Left lung (tissue), 10 donors: ENCODE results near the gene UTP3. TPM values are rescaled to one million over a fixed set of nuclear protein-coding genes. Genes with fewer than 3 reads are reported as not detected.

ENCODE experiments used
- ATAC-seq: fragments of 200-7000 bp; cut with Tn5 transposase; one replicate; pipeline ENCODE4 v1.9.1; 2020; ENCODE audit warnings: moderate library complexity
- DNase-seq, 4 donors: peaks; one replicate each; pipeline ENCODE4 v3.0.0-alpha.2; 2013 to 2020
- H3K27ac ChIP-seq, 2 donors: fragments of 200-600 bp; sonication (generic) in 1 of 2; one replicate each; pipeline versions ENCODE4 v1.5.0 to v1.8.0; 2020 to 2021
- H3K27me3 ChIP-seq, 2 donors: fragments of 200-600 bp; sonication (generic) in 1 of 2; one replicate each; pipeline versions ENCODE4 v1.5.0 to v1.8.0; 2020 to 2021
- H3K36me3 ChIP-seq, 2 donors: fragments of 200-600 bp; sonication (generic) in 1 of 2; one replicate each; pipeline versions ENCODE4 v1.5.0 to v1.8.0; 2020 to 2021
- H3K4me1 ChIP-seq, 2 donors: fragments of 200-600 bp; one replicate each; pipeline ENCODE4 v1.8.0; 2021
- H3K4me3 ChIP-seq, 2 donors: fragments of 200-600 bp; sonication (generic) in 1 of 2; one replicate each; pipeline versions ENCODE4 v1.5.0 to v1.8.0; 2020 to 2021; ENCODE audit warnings: mild to moderate bottlenecking in 1 of 2
- H3K9me3 ChIP-seq, 2 donors: fragments of 200-600 bp; sonication (generic) in 1 of 2; one replicate each; pipeline versions ENCODE4 v1.5.0 to v1.8.0; 2020 to 2021
- intact Hi-C, 2 donors: fragments of 100-400 bp; cut with DNase I; formaldehyde crosslinking; loops; one replicate each; pipeline versions ENCODE4 v1.11.2 to v1.14.2; 2022
- polyA plus RNA-seq, 6 donors: library from polyadenylated mRNA; unstranded; fragments of 120-200 nt; gene quantifications; one replicate each; pipeline ENCODE4 v1.2.1, GENCODE V29; 2013; ENCODE audit not compliant: insufficient read length in 6 of 6
- total RNA-seq, 2 donors: library from RNA; stranded (reverse); fragmentation: NEBNext Ultra II Directional; extraction: Animal tissue kit (Norgen Biotek cat#: 25700); gene quantifications; one replicate each; pipeline ENCODE4 v1.2.1, GENCODE V29; 2021
- TF ChIP-seq, protein P1 (sequence below), 2 donors: fragments of 200-600 bp; sonication (generic) in 1 of 2; IDR thresholded peaks; one replicate each; pipeline versions ENCODE4 v1.5.0 to v1.8.0; 2021; ENCODE audit warnings: antibody characterized with exemption in 2 of 2
- donor health status: DM: no; HTN: yes; CAD: no.
- donor health status: DM: no; HTN: no; CAD: no.

UTP3 gene
- total and polyA plus RNA-seq, 8 donors: 21.5 to 36.6 (median 33.8) TPM

DNA sequence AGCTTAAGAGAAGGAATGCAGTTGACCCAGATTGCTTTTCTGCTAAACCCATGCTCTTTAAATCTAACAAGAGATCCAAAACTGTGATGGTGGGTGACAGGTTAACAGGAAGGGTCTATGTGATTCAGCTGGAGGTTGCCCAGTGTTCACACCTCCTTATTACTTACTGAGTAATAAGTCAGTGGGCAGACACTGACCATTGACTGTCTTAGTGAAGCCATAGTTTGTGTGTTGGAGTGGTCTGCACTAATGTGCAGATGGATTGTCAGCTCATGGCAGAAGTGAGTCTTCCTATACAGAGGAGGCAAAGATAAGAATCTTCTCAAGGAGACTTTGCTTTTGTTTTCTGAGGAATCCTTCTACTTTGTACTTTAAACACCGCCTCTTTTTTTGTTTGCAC is 18.2 kb downstream of the UTP3 start:
- peak overlapping the region; percentile 95 to 97 for H3K27ac ChIP-seq
- DNase-seq (no peak), ATAC-seq (no peak)
- H3K27me3 ChIP-seq: peaks cover 0 to 5% of the 10 kb centered on the region in 2 donors
- intact Hi-C loops: no loop called here
- H3K4me3 ChIP-seq: peak overlapping the region; percentile 73 to 77
- TF ChIP-seq, protein P1, sequence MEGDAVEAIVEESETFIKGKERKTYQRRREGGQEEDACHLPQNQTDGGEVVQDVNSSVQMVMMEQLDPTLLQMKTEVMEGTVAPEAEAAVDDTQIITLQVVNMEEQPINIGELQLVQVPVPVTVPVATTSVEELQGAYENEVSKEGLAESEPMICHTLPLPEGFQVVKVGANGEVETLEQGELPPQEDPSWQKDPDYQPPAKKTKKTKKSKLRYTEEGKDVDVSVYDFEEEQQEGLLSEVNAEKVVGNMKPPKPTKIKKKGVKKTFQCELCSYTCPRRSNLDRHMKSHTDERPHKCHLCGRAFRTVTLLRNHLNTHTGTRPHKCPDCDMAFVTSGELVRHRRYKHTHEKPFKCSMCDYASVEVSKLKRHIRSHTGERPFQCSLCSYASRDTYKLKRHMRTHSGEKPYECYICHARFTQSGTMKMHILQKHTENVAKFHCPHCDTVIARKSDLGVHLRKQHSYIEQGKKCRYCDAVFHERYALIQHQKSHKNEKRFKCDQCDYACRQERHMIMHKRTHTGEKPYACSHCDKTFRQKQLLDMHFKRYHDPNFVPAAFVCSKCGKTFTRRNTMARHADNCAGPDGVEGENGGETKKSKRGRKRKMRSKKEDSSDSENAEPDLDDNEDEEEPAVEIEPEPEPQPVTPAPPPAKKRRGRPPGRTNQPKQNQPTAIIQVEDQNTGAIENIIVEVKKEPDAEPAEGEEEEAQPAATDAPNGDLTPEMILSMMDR (IDR thresholded peaks at IDR 0.05): no peak
- H3K9me3 ChIP-seq: no peaks in the 10 kb centered on the region
- no peaks in the 10 kb centered on the region for H3K36me3 ChIP-seq
- H3K4me1 ChIP-seq: peaks cover 6 to 41% of the 10 kb centered on the region in 2 donors

DNA sequence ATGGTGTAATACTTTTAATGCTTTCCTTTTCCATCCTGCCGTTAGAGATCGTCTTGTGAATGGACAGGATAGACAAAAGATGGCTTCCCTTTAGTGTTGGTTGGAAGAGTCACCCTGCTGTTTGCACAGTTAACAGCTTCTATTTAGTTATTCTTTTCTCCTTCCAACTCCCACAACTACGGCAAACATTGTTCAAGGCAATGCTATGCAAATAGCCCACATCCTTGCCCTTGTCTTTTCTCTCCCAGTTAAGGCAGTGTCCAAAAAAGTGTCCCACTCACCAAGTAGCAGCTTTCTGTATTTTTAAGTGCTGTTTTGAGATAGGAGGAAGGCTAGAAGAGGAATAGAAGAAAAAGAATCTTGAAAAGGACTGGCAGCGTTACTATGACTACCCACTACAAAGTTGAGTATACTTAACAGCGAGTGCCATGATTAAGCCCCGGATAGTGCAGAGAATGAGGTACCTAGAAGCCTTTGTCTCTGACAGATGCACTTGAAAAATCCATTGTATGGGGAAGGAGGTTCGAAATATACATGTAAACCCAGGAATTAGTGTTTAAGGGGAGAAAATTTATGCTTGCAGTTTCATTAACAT is 21.4 kb downstream of the UTP3 start:
- TF ChIP-seq, protein P1 (IDR thresholded peaks at IDR 0.05): no peak
- Histone ChIP-seq H3K36me3 (no peaks in the 10 kb centered on the region), H3K4me3 (no peak overlapping the region), H3K27me3 (peaks cover 0 to 5% of the 10 kb centered on the region in 2 donors), H3K9me3 (no peaks in the 10 kb centered on the region), H3K27ac (peak overlapping the region in 1 of 2 donors; percentile 31), H3K4me1 (peaks cover 17 to 56% of the 10 kb centered on the region in 2 donors)
- intact Hi-C loops: no loop called here
- no peak for DNase-seq
- peak; percentile 4 for ATAC-seq

DNA sequence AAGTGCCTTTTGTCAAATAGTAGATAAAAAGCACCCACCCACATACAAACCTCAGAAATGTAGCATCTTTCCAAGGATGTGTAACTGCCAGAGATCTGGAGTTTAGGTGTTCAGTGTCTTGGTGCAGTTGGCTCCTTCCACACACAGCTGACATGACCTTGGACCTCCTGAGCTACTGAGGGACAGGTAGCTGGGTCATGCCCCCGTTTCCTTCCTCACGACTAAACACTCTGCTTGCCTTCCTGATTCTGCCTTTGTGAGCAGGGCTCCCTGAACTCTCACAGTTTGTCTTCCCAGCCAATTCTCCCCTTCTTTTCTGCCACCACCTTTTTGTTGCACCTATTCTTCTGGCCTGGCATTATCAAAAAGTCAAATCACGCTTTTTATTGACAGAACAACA is 23.3 kb downstream of the UTP3 start:
- H3K4me3 ChIP-seq: no peak overlapping the region
- no peak overlapping the region for H3K27ac ChIP-seq
- no peak for ATAC-seq
- no peaks in the 10 kb centered on the region for H3K36me3 ChIP-seq
- DNase-seq: no peak
- no peaks in the 10 kb centered on the region for H3K9me3 ChIP-seq
- H3K27me3 ChIP-seq: no peaks in the 10 kb centered on the region
- intact Hi-C loops: no loop called here
- H3K4me1 ChIP-seq: peaks cover 17 to 58% of the 10 kb centered on the region in 2 donors
- TF ChIP-seq, protein P1 (IDR thresholded peaks at IDR 0.05): no peak

DNA sequence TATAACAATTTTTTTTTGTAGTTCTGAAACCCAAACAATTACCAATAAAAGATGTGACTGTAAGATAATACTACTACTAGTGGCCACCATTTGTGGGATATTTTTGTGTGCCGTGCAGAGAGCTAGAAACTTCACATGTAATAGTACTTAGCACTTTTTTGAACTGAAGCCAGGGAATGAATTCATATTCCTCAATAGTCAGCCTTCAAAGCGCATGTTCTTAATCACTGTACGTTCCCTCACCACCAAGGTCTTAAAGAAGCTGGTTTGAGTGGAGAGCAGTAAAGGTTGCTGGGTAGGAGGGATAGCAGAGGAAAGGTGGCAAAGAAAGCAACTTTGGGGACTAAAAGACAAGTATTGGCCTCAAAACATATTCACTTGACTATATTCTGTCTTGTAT is 23.8 kb downstream of the UTP3 start:
- DNase-seq (no peak), ATAC-seq (no peak)
- TF ChIP-seq, protein P1 (IDR thresholded peaks at IDR 0.05): no peak
- no peaks in the 10 kb centered on the region for H3K9me3 ChIP-seq
- H3K27ac ChIP-seq: no peak overlapping the region
- intact Hi-C loops: no loop called here
- H3K4me1 ChIP-seq: peaks cover 17 to 52% of the 10 kb centered on the region in 2 donors
- H3K36me3 ChIP-seq: no peaks in the 10 kb centered on the region
- no peaks in the 10 kb centered on the region for H3K27me3 ChIP-seq
- no peak overlapping the region for H3K4me3 ChIP-seq

DNA sequence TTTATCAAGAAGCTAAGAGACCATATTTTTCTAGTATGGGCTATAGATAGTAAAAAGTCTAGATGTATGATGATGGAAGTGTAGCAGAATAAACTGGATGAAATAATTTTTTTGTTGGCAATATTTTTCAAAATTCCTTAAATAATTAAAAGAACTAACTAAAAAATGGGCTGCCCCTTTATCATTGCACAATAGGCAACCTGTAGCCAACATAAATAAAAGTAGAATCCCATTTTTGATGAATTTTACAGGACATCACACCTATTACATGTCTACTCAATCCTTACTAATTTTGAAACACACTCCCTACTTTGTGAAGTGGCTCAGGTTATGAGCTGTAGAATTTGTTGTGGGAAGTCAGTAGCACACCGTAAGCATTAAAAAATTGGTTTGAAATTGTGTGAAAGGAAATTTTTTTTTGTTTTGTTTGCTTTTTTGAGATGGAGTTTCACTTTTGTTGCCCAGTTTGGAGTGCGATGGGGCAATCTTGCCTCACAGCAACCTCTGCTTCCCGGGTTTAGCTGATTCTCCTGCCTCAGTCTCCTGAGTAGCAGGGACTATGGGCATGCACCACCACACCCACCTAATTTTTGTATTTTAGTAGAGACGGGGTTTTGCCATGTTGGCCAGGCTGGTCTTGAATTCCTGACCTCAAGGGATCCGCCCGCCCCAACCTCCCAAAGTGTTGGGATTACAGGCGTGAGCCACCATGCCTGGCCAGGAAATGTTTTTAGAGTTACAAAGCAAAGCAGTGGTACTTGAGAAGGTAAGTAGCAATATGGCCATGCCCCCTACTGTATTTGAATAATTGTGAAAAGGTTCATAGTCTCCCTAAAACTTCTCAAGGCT is 24.5 kb downstream of the UTP3 start:
- DNase-seq (no peak), ATAC-seq (peak; percentile 31)
- Histone ChIP-seq H3K36me3 (no peaks in the 10 kb centered on the region), H3K27ac (peak overlapping the region in 1 of 2 donors; percentile 55), H3K9me3 (no peaks in the 10 kb centered on the region), H3K4me3 (no peak overlapping the region), H3K27me3 (no peaks in the 10 kb centered on the region), H3K4me1 (peaks cover 15 to 45% of the 10 kb centered on the region in 2 donors)
- intact Hi-C loops: no loop called here
- TF ChIP-seq, protein P1 (IDR thresholded peaks at IDR 0.05): no peak
